ENCODE results near the gene FANCD2OS.
"Not testable (repeated sequence)": the region's sequence is repeated elsewhere in the genome, so short reads cannot be mapped to it uniquely, and the experiment has no call there.

The FANCD2OS gene

DNA sequence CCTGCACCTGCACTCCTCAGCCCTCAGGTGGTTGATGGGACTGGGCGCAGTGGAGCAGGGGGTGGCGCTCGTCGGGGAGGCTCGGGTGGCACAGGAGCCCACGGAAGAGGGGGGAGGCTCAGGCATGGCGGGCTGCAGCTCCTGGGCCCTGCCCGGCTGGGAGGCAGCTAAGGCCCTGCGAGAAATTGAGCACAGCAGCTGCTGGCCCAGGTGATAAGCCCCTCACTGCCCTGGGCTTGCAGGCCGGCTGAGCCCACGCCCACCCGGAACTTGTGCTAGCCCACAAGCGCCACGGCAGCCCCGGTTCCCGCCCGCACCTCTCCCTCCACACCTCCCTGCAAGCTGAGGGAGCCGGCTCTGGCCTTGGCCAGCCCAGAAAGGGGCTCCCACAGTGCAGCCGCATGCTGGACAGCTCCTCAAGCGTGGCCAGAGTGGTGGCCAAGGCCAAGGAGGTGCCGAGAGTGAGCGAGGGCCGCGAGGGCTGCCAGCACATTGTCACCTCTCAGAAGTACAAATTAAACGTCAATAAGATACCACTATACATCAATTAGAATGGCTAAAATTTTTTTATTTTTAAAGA is 28.5 kb upstream of the FANCD2OS start:
- H3K27me3 ChIP-seq (ENCODE audit: insufficient read depth, poor library complexity, severe bottlenecking) = no peaks in the 10 kb centered on the region
- TF ChIP-seq, protein P1, sequence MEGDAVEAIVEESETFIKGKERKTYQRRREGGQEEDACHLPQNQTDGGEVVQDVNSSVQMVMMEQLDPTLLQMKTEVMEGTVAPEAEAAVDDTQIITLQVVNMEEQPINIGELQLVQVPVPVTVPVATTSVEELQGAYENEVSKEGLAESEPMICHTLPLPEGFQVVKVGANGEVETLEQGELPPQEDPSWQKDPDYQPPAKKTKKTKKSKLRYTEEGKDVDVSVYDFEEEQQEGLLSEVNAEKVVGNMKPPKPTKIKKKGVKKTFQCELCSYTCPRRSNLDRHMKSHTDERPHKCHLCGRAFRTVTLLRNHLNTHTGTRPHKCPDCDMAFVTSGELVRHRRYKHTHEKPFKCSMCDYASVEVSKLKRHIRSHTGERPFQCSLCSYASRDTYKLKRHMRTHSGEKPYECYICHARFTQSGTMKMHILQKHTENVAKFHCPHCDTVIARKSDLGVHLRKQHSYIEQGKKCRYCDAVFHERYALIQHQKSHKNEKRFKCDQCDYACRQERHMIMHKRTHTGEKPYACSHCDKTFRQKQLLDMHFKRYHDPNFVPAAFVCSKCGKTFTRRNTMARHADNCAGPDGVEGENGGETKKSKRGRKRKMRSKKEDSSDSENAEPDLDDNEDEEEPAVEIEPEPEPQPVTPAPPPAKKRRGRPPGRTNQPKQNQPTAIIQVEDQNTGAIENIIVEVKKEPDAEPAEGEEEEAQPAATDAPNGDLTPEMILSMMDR (IDR thresholded peaks at IDR 0.05; ENCODE audit: insufficient read depth, low read length) = no peak
- TF ChIP-seq SPI1 (IDR thresholded peaks at IDR 0.05; ENCODE audit: borderline replicate concordance, low read depth) (no peak), POLR2AphosphoS5 (IDR thresholded peaks at IDR 0.05; ENCODE audit: low read depth) (no peak), GABPA (IDR thresholded peaks at IDR 0.05; ENCODE audit: low read depth) (no peak)
- TF ChIP-seq, protein P2, sequence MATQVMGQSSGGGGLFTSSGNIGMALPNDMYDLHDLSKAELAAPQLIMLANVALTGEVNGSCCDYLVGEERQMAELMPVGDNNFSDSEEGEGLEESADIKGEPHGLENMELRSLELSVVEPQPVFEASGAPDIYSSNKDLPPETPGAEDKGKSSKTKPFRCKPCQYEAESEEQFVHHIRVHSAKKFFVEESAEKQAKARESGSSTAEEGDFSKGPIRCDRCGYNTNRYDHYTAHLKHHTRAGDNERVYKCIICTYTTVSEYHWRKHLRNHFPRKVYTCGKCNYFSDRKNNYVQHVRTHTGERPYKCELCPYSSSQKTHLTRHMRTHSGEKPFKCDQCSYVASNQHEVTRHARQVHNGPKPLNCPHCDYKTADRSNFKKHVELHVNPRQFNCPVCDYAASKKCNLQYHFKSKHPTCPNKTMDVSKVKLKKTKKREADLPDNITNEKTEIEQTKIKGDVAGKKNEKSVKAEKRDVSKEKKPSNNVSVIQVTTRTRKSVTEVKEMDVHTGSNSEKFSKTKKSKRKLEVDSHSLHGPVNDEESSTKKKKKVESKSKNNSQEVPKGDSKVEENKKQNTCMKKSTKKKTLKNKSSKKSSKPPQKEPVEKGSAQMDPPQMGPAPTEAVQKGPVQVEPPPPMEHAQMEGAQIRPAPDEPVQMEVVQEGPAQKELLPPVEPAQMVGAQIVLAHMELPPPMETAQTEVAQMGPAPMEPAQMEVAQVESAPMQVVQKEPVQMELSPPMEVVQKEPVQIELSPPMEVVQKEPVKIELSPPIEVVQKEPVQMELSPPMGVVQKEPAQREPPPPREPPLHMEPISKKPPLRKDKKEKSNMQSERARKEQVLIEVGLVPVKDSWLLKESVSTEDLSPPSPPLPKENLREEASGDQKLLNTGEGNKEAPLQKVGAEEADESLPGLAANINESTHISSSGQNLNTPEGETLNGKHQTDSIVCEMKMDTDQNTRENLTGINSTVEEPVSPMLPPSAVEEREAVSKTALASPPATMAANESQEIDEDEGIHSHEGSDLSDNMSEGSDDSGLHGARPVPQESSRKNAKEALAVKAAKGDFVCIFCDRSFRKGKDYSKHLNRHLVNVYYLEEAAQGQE (IDR thresholded peaks at IDR 0.05; ENCODE audit: insufficient replicate concordance, low read depth) = no peak
- DNase-seq (ENCODE audit: low read depth in 1 of 2, low spot score in 1 of 2) = no peak
- H3K4me3 ChIP-seq (replicated peaks; ENCODE audit: insufficient read depth, low read length) = no peak overlapping the region
- no peak overlapping the region for H3K27ac ChIP-seq (replicated peaks)

DNA sequence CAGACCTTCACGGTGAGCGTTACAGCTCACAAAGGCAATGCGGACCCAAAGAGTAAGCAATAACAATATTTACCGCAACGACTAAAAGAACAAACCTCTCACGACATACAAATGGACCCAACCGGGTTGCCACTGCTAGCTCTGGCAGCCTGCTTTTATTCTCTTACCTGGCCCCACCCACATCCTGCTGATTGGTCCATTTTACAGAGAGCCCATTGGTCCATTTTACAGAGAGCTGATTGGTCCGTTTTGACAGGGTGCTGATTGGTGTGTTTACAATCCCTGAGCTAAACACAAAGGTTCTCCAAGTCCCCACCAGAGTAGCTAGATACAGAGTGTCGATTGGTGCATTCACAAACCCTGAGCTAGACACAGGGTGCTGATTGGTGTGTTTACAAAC is 27.8 kb upstream of the FANCD2OS start:
- not testable (repeated sequence) for H3K4me3 ChIP-seq (replicated peaks; ENCODE audit: insufficient read depth, low read length); H3K27me3 ChIP-seq (ENCODE audit: insufficient read depth, poor library complexity, severe bottlenecking); H3K27ac ChIP-seq (replicated peaks); DNase-seq (ENCODE audit: low read depth in 1 of 2, low spot score in 1 of 2)

DNA sequence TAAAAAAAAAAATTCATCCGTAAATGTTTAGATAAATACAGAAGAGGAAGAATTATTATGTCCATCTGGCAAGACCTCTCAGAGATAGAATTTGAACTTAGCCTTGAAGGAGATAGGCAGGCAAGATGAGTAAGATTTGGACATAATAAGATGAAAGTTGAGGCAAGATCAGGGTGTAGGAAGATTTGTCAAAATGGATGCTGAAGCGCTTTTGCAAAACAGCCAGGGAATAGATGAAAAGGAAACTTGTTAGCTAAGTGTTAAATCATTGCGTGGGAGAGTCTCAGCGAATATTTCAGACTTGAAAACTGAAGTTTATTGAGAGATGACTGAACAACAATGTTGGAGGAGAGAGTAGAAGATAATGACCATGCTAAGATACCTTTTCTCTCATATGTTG is 14.7 kb upstream of the FANCD2OS start:
- Histone ChIP-seq H3K27me3 (ENCODE audit: insufficient read depth, poor library complexity, severe bottlenecking) (no peaks in the 10 kb centered on the region), H3K4me3 (replicated peaks; ENCODE audit: insufficient read depth, low read length) (no peak overlapping the region), H3K27ac (replicated peaks) (no peak overlapping the region)
- TF ChIP-seq GABPA (IDR thresholded peaks at IDR 0.05; ENCODE audit: low read depth) (no peak), POLR2AphosphoS5 (IDR thresholded peaks at IDR 0.05; ENCODE audit: low read depth) (no peak), SPI1 (IDR thresholded peaks at IDR 0.05; ENCODE audit: borderline replicate concordance, low read depth) (no peak)
- TF ChIP-seq, protein P1 (IDR thresholded peaks at IDR 0.05; ENCODE audit: insufficient read depth, low read length) = no peak
- TF ChIP-seq, protein P2 (IDR thresholded peaks at IDR 0.05; ENCODE audit: insufficient replicate concordance, low read depth) = no peak
- DNase-seq (ENCODE audit: low read depth in 1 of 2, low spot score in 1 of 2) = no peak

DNA sequence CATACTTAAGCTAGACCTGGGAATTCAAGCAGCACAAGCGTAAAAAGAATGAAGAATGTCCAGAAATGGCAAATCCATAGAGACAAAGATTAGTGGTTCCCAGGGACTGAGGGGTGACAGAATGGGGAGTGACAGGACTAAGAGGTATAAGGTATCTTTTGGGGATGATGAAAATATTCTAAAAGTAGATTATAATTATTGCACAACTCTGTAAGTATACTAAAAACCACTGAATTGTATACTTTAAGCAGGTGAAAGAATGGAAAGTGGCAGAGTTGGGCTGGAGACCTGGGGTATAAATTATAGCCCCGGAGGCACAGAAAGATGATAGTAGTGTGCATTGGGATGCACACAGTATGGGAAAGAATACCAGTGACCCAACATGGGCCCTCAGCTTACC is 13.0 kb upstream of the FANCD2OS start:
- Histone ChIP-seq H3K27ac (replicated peaks) (no peak overlapping the region), H3K27me3 (ENCODE audit: insufficient read depth, poor library complexity, severe bottlenecking) (no peaks in the 10 kb centered on the region), H3K4me3 (replicated peaks; ENCODE audit: insufficient read depth, low read length) (no peak overlapping the region)
- no peak for DNase-seq (ENCODE audit: low read depth in 1 of 2, low spot score in 1 of 2)
- TF ChIP-seq GABPA (IDR thresholded peaks at IDR 0.05; ENCODE audit: low read depth) (no peak), SPI1 (IDR thresholded peaks at IDR 0.05; ENCODE audit: borderline replicate concordance, low read depth) (no peak), POLR2AphosphoS5 (IDR thresholded peaks at IDR 0.05; ENCODE audit: low read depth) (no peak)
- TF ChIP-seq, protein P2 (IDR thresholded peaks at IDR 0.05; ENCODE audit: insufficient replicate concordance, low read depth) = no peak
- TF ChIP-seq, protein P1 (IDR thresholded peaks at IDR 0.05; ENCODE audit: insufficient read depth, low read length) = no peak

Data from HL-60 (cell line).